ENCODE results near the gene GALK1.

The GALK1 gene

DNA sequence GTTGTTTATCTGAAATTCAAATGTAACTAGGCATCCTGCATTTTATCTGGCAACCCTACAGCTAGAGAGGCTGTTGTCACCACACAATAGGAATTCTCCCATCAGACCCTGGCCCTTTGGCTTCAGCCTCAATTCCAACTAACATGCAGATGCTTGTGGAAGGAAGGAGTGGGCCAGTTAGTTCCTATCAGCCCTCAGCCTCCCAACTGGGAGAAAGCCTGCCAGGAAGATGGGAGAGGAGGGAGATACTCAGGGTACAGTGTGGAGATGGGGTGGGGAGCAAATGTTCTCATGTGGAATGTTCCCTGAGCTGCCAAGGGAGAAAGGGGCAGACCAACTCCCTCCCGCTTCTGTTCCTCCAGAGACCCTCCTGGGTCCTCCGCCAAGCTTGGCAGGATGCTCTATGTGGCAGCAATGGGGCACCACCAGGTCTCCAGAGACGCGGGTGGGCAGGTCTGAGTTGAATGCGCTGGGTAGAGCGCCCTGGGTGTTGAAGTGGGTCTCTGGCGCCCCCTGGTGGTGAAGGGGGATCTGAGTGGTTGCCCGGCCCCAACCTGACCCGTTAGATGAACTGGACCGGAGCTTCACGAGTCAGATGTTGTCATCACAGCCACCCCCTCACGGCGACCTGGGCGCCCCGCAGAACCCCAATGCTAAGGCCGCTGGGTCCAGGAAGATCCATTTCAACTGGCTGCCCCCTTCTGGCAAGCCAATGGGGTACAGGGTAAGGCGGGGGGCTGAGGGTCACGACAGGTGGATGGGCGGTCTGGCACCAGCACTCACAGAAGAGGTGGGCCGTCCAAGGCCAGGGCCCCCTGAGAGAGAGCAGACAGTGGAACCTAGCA lies 15.2 kb downstream of the GALK1 start:
- DNase-seq (ENCODE audit: low read depth): peak; percentile 80

DNA sequence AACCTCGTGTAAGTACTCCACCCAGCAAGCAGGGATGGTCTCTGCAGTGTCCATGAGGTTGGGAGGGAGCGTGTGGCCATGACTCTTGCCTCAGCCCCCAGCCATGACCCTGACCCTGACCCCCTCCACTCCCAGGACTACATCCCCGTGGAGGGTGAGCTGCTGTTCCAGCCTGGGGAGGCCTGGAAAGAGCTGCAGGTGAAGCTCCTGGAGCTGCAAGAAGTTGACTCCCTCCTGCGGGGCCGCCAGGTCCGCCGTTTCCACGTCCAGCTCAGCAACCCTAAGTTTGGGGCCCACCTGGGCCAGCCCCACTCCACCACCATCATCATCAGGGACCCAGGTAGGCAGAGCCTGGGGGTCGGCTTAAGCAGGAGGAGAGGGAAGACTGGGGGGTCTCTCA lies 16.3 kb downstream of the GALK1 start:
- no peak for DNase-seq (ENCODE audit: low read depth)

DNA sequence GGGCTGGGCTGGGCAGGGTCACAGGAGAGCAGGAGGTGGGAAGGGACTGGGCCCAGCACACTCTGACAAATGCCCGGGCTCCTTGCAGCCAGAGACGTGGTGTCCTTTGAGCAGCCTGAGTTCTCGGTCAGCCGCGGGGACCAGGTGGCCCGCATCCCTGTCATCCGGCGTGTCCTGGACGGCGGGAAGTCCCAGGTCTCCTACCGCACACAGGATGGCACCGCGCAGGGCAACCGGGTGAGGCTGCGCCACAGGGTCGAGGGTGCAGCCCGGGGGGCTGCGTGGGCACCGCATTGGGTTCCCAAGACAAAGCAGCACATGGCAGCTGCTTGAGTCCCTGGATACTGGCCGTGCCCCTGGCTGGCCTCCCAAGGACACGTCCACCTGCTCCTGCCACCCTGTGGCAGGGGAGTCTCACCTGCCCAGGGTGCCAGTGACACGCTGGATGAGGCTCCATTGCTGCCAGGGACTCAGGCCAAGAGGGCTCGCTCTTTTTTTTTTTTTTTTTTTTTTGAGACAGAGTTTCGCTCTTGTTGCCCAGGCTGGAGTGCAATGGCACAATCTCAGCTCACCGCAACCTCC lies 21.3 kb downstream of the GALK1 start:
- no peak for DNase-seq (ENCODE audit: low read depth)

DNA sequence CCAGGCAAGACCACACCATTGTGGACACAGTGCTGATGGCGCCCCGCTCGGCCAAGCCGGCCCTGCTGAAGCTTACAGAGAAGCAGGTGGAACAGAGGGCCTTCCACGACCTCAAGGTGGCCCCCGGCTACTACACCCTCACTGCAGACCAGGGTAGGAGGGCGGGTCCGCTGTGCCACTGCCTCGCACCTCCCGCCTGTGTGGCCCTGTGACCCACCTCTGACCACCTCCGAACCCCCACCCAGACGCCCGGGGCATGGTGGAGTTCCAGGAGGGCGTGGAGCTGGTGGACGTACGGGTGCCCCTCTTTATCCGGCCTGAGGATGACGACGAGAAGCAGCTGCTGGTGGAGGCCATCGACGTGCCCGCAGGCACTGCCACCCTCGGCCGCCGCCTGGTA lies 22.7 kb downstream of the GALK1 start:
- no peak for DNase-seq (ENCODE audit: low read depth)

DNA sequence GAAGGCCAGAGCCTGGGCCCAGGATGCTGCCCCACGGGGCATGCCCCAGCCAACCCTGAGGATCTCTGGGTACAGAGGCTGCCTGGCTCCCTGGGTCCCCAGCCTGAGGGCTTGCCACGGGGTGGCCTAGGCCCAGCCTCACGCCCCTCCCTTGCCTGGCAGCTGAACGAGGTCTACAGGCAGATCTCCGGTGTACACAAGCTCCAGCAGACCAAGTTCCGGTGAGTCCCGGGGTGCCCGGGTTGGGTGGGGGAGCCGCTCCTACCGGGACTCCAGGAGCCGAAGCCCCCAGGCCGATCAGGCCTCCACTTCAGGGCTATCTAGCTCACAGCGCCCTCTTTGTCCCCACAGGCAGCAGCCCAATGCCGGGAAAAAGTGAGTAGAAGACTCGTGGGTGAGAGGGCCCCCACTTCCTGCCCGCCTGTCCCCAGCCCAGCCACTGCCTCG lies 24.3 kb downstream of the GALK1 start:
- DNase-seq (ENCODE audit: low read depth): no peak

DNA sequence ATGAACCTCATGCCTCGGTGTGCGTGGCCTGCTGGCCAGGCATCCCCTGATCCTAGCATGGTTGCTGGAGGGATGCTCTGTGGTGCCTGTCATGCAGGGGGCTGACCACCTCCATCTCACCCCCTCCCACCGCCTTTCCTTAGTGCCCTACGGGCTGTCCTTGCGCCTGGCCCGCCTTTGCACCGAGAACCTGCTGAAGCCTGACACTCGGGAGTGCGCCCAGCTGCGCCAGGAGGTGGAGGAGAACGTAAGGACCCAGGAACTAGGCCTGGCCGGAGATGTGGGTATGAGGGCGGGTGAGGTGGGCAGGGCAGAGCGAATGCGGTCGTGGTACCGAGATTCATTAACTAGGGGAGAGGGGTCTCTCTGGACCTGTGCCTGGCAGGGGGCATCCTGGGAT lies 24.8 kb downstream of the GALK1 start:
- DNase-seq (ENCODE audit: low read depth): no peak

DNA sequence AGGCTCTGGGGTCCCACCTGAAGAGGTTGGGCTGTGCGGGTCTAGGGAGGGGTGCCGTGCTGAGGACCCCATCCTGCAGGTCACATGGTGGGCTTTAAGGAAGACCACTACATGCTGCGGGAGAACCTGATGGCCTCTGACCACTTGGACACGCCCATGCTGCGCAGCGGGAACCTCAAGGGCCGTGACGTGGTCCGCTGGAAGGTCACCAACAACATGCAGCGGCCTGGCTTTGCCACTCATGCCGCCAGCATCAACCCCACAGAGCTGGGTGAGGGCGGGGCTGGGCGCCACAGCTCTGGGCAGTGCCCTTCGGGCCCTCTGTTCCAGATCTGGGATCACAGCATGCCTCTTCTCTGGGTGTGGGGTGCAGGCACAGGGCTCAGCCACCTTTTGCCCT lies 25.2 kb downstream of the GALK1 start:
- no peak for DNase-seq (ENCODE audit: low read depth)

DNA sequence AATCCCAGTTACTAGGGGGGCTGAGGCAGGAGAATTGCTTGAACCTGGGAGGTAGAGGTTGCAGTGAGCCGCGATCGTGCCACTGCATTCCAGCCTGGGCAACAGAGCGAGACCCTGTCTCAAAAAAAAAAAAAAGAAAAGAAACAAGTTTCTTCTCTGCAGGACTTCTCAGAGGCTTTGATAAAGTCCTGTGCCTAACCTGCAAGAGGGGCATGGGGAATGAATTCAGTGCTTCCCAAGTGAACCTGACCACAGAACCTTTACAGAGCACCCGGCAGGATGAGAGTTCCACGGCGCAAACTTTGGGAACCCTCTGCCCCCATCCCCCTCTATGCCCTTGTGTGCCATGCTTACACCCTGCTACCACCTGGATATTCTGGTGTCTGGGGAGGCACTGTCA lies 25.8 kb downstream of the GALK1 start:
- no peak for DNase-seq (ENCODE audit: low read depth)

DNA sequence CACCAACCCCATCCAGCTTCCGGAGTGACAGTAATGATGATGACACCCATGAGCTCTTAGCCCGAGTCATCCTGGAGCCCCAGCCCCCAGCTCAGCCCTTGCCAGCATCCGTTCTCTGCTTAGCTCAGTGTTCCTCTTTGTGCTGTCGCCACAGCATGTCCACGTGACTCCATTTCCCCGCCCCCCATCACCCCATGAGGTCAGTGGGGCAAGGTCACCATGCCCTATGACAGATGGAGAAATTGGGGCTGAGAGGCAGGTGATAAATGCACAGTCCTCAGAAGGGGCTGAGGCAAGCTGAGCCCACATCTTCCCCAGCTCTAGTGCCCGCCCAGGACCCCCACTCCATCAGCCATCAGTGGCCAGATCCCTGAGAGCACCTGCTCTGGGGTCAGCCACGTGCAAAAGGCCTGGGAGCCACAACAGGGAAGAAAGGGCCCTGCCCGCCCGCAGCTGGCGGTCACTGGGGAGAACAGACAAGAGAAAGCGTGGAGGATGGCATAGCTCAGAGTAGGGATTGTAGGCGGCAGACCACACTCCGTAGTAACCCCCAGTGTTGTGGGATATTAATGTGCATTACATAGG lies 26.7 kb downstream of the GALK1 start:
- DNase-seq (ENCODE audit: low read depth): no peak

DNA sequence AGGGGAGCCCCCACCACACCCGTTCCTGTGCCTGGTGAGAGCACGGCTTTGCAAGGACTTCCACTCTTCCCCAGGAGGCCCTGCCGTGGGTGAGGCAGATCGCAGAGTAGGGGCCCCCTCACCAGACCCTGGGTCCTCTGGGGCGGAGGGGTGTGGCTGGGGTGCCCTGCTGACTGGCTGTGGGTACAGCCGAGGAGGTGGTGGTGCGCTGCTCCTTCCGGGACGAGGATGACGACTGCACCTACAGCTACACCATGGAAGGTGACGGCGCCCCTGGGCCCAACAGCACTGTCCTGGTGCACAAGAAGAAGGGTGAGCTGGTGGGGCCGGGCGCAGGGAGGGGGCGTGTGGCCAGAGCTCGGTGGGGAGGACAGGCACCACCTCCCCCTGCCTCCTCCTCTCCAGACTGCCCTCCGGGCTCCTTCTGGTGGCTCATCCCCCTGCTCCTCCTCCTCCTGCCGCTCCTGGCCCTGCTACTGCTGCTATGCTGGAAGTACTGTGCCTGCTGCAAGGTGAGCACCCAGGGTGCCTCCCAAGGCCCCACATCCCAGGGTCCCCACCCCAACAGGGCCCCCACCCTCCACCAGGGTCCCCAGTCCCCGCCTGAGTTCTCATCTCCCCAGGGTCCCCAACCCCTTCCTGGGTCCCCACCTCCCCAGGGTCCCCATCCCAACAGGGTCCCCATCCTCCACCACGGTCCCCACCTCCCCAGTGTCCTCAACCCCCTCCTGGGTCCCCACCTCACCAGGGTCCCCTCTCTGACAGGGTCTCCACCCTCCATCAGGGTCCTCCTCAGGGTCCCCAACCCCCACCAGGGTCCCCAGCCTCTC lies 27.6 kb downstream of the GALK1 start:
- DNase-seq (ENCODE audit: low read depth): no peak

DNA sequence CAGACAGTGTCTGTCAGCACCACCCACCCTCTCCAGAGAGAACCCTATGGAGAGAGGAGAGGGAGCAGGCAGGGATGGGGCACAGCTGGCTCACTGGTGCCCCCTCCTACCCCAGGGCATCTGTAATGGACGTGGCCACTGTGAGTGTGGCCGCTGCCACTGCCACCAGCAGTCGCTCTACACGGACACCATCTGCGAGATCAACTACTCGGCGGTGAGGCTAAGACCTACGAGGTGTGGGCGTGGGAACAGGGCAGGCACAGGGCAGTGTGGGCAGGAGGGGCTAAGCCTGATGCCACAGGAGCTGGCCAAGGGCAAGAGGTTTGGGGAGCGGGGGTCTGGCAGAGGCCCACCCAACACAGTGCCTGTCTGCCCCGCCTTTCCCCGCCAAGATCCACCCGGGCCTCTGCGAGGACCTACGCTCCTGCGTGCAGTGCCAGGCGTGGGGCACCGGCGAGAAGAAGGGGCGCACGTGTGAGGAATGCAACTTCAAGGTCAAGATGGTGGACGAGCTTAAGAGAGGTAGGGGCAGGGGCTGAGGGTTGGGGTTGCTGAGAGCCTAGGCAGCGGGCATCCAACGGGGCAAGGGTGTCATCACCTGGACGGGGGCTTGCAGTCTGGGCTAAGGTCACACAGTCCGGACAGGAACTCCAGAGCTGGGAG lies 28.7 kb downstream of the GALK1 start:
- DNase-seq (ENCODE audit: low read depth): no peak

DNA sequence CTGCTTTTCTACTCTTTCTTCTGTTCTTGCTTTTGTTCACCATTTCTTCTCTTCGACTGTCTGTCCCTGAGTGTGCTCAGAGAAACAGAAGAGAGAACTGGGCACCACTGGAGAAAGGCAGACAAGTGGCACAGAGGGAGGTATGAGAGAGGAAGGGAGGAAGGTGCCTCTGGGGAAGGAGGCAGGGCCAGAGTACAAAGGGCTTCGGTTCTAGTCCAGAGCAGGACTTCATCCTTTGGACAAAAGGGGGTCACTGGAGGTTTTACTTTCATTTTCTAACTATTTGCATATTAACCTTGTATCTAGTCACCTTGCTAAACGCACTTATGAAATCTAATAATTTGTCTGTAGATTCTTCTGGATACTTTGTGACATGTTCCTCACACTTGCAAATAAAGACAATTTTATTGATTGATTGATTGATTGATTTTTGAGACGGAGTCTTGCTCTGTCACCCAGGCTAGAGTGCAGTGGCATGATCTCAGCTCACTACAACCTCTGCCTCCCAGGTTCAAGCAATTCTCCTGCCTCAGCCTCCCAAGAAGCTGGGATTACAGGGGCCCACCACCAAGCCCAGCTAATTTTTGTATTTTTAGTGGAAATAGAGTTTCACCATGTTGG lies 30.2 kb downstream of the GALK1 start:
- no peak for DNase-seq (ENCODE audit: low read depth)

DNA sequence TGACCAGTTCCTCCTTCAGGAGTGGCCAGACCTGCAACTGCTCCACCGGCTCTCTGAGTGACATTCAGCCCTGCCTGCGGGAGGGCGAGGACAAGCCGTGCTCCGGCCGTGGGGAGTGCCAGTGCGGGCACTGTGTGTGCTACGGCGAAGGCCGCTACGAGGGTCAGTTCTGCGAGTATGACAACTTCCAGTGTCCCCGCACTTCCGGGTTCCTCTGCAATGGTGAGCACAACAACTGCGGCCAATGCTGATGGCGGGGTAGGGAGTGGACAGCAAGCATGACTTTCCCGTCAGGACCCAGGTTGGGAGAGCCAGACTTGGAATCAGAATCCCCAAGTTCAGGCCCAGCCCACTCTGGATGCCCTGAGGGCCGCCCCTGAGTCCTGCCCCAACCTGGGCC lies 31.5 kb downstream of the GALK1 start:
- no peak for DNase-seq (ENCODE audit: low read depth)

DNA sequence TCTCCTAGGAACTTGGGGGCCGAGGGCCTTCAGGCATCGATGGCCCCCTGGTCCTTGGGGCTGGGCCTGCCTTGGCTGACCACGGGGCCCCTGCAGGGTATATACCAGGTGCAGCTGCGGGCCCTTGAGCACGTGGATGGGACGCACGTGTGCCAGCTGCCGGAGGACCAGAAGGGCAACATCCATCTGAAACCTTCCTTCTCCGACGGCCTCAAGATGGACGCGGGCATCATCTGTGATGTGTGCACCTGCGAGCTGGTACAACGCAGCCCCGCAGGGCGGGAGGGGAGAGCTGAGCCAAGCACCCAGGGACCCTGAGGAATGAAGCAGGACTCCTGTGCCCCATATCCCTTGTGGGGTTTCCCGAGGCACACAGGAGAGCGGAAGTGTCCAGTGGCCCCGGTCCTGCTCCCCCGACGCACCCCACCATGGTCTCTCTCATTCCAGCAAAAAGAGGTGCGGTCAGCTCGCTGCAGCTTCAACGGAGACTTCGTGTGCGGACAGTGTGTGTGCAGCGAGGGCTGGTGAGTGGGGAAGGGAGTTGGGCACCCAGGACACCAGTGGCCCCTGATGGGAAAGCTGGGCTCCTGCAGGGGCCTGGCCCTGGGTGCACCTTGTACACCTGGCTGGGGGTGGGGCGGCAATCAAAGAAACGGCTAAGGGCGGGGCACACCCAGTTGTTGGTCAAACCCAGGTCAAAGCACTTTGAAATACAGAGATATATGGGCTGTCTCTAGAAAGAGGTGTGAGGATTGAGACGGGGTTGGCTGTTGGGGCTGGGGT lies 33.1 kb downstream of the GALK1 start:
- DNase-seq (ENCODE audit: low read depth): no peak

DNA sequence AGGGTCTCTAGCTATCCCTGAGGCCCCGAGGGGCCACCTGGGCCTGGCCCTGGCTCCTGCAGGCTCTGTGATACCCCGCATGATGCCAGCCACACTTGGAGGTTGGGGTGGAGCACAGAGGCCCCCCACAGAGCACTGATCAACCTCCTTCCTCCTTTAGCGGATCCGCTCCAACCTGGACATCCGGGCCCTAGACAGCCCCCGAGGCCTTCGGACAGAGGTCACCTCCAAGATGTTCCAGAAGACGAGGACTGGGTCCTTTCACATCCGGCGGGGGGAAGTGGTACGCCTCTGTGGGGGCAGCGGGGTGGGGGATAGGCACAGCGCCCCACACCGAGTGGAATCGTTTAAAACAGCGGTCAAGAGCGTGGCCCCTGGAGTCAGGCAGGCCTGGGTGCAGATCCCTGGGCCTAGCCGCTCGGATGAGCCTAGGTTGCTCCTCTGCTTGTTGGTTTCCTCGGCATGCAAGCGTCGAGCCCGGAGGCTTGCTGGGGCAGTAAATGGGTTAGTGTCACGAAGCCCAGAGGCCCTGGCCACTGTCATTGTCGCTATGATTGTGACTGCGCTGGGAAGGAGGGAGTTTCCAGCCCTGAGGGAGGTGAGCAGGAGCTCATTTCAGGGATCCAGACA lies 33.8 kb downstream of the GALK1 start:
- no peak for DNase-seq (ENCODE audit: low read depth)

DNA sequence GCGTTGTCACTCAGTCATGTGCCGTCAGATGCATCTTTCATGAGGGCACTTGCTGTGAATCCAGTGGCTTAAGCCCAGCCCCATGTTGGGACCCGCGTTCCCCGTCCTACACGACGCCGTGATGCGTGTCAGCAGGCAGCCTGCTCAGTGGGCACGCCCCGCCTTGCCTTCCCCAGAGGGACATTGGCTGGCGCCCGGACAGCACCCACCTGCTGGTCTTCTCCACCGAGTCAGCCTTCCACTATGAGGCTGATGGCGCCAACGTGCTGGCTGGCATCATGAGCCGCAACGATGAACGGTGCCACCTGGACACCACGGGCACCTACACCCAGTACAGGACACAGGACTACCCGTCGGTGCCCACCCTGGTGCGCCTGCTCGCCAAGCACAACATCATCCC lies 34.9 kb downstream of the GALK1 start:
- DNase-seq (ENCODE audit: low read depth): no peak

DNA sequence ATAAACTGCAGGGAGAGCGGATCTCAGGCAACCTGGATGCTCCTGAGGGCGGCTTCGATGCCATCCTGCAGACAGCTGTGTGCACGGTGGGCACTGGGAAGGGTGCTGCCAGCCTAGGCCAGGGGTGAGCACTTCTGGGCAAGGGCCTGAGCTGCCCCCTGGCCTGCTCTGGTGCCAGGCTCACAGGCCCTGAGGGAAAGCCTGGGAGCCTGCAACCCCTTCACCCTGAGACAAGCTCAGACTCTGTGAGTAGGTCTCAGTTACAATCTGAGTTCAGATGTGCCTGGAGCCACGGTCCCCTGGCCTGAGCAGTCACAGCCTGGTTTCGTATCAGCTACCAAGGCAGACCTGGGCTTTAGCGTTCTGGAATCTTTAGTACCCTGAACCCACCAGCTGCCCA lies 35.6 kb downstream of the GALK1 start:
- no peak for DNase-seq (ENCODE audit: low read depth)

DNA sequence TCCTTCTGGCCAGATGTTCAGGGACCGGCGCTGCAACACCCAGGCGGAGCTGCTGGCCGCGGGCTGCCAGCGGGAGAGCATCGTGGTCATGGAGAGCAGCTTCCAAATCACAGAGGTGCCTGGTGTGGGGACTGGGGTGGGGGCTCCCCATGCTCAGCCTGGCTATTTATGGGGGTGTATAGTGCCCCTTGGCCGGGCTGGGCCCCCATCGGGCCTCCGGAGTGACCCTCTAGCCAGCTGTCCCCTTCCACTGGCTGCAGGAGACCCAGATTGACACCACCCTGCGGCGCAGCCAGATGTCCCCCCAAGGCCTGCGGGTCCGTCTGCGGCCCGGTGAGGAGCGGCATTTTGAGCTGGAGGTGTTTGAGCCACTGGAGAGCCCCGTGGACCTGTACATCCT lies 37.6 kb downstream of the GALK1 start:
- no peak for DNase-seq (ENCODE audit: low read depth)

DNA sequence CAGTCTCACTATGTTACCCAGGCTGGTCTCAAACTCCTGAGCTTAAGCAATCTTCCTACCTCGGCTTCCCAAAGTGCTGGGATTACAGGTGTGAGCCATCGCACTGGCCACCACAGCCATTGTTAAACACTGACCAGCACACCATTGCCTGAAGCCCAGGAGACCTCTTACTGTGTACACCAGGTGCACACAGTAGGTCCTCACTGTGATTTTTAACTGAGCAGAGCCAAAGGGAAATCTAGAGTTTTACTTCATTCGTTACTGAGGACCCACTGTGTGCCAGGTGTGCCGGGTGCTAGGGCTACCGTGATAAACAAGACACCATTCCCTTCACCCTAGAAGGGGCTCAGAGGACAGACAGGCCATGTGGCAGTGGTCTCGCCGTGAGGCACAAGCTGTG lies 39.5 kb downstream of the GALK1 start:
- no peak for DNase-seq (ENCODE audit: low read depth)

Measured in activated T-cell treated with anti-CD3 and anti-CD28 coated beads for 24 hours (primary cell).